ENCODE results near the gene DSTN.

DSTN gene

GRCh38 chr20:17613328-17614175, 43.7 kb downstream of the DSTN start:
- no peak for DNase-seq

- no peak for DNase-seq
Measured at GRCh38 chr20:17614176-17614811, 44.4 kb downstream of the DSTN start.

GRCh38 chr20:17614812-17615644, 45.2 kb downstream of the DSTN start:
- no peak for DNase-seq

- DNase-seq = no peak
Measured at GRCh38 chr20:17615645-17616479, 46.0 kb downstream of the DSTN start.

- DNase-seq = no peak
Measured at GRCh38 chr20:17616480-17617211, 46.8 kb downstream of the DSTN start.

GRCh38 chr20:17617212-17617867, 47.5 kb downstream of the DSTN start:
- DNase-seq = no peak

- no peak for DNase-seq
Measured at GRCh38 chr20:17617868-17618672, 48.2 kb downstream of the DSTN start.

GRCh38 chr20:17618673-17619013, 48.8 kb downstream of the DSTN start:
- DNase-seq = no peak

- DNase-seq = no peak
Measured at GRCh38 chr20:17619351-17620093, 49.6 kb downstream of the DSTN start.

GRCh38 chr20:17620371-17621228, 50.7 kb downstream of the DSTN start:
- no peak for DNase-seq

- no peak for DNase-seq
Measured at GRCh38 chr20:17621229-17621968, 51.5 kb downstream of the DSTN start.

GRCh38 chr20:17622086-17622850, 52.4 kb downstream of the DSTN start:
- no peak for DNase-seq

GRCh38 chr20:17622851-17623508, 53.1 kb downstream of the DSTN start:
- no peak for DNase-seq

GRCh38 chr20:17624070-17624469, 54.2 kb downstream of the DSTN start:
- DNase-seq = no peak

GRCh38 chr20:17624551-17625245, 54.8 kb downstream of the DSTN start:
- DNase-seq = no peak

Measured in NCI-H1417 treated with DMSO at 0.1 percent for 48 hours (cell line).